Measurements from ENCODE around the gene CAMK2B.
"Not testable (repeated sequence)": the region's sequence is repeated elsewhere in the genome, so short reads cannot be mapped to it uniquely, and the experiment has no call there.

Gene CAMK2B

GRCh38 chr7:44177570-44178131, 147.7 kb downstream of the CAMK2B start:
- no peak overlapping the region for H3K4me3 ChIP-seq (ENCODE audit: low read depth, low read length)
- no peak for TF ChIP-seq CTCF (IDR thresholded peaks at IDR 0.05; ENCODE audit: control insufficient read depth, extremely low read depth, insufficient read depth)
- DNase-seq (ENCODE audit: low read depth) = no peak

- no peak for TF ChIP-seq CTCF (IDR thresholded peaks at IDR 0.05; ENCODE audit: control insufficient read depth, extremely low read depth, insufficient read depth)
- DNase-seq (ENCODE audit: low read depth) = no peak
- no peak overlapping the region for H3K4me3 ChIP-seq (ENCODE audit: low read depth, low read length)
These were observed 148.9 kb downstream of the CAMK2B start for GRCh38 chr7:44176486-44176885.

GRCh38 chr7:44175730-44176129, 149.7 kb downstream of the CAMK2B start:
- no peak for DNase-seq (ENCODE audit: low read depth)
- no peak overlapping the region for H3K4me3 ChIP-seq (ENCODE audit: low read depth, low read length)
- TF ChIP-seq CTCF (IDR thresholded peaks at IDR 0.05; ENCODE audit: control insufficient read depth, extremely low read depth, insufficient read depth) = no peak

- H3K4me3 ChIP-seq (ENCODE audit: low read depth, low read length) = not testable (repeated sequence)
These were observed 150.8 kb downstream of the CAMK2B start for GRCh38 chr7:44174694-44174948.

GRCh38 chr7:44173911-44174693, 151.3 kb downstream of the CAMK2B start:
- no peak for DNase-seq (ENCODE audit: low read depth)
- no peak for TF ChIP-seq CTCF (IDR thresholded peaks at IDR 0.05; ENCODE audit: control insufficient read depth, extremely low read depth, insufficient read depth)
- no peak overlapping the region for H3K4me3 ChIP-seq (ENCODE audit: low read depth, low read length)

More at GRCh38 chr7:44174694-44174948, 150.8 kb downstream of the CAMK2B start:
- not testable (repeated sequence) for DNase-seq (ENCODE audit: low read depth)

- no peak for TF ChIP-seq CTCF (IDR thresholded peaks at IDR 0.05; ENCODE audit: control insufficient read depth, extremely low read depth, insufficient read depth)
These were observed 152.5 kb downstream of the CAMK2B start for GRCh38 chr7:44172803-44173424.

GRCh38 chr7:44172352-44172751, 153.0 kb downstream of the CAMK2B start:
- H3K4me3 ChIP-seq (ENCODE audit: low read depth, low read length) = no peak overlapping the region
- DNase-seq (ENCODE audit: low read depth) = no peak
- no peak for TF ChIP-seq CTCF (IDR thresholded peaks at IDR 0.05; ENCODE audit: control insufficient read depth, extremely low read depth, insufficient read depth)

More at GRCh38 chr7:44172803-44173424, 152.5 kb downstream of the CAMK2B start:
- no peak overlapping the region for H3K4me3 ChIP-seq (ENCODE audit: low read depth, low read length)
- DNase-seq (ENCODE audit: low read depth) = no peak

- not testable (repeated sequence) for H3K4me3 ChIP-seq (ENCODE audit: low read depth, low read length); DNase-seq (ENCODE audit: low read depth)
These were observed 153.5 kb downstream of the CAMK2B start for GRCh38 chr7:44171901-44172300.
